IMR-90 (cell line): ENCODE results near the gene C11orf54.

Source experiments
- BHLHE40 ChIP-seq: fragments of 150-350 bp; IDR thresholded peaks from 2 replicates; pipeline ENCODE4 v1.6.1; 2016; ENCODE audit warnings: mild to moderate bottlenecking, low read depth, low read length
- CEBPB ChIP-seq: IDR thresholded peaks from 2 replicates; pipeline ENCODE4 v1.6.1; 2012; ENCODE audit warnings: low read depth, low read length, improper control_type of control experiment
- CTCF ChIP-seq: conservative IDR thresholded peaks from 2 replicates; pipeline ENCODE4 v1.5.1; 2012; ENCODE audit warnings: mild to moderate bottlenecking, low read depth, low read length, improper control_type of control experiment
- MXI1 ChIP-seq: IDR thresholded peaks from 2 replicates; pipeline ENCODE4 v1.6.1; 2012; ENCODE audit warnings: low read depth, mild to moderate bottlenecking, low read length, moderate library complexity, borderline replicate concordance
- POLR2A ChIP-seq: IDR thresholded peaks from 2 replicates; pipeline ENCODE4 v1.6.1; 2012; ENCODE audit warnings: mild to moderate bottlenecking, low read depth, low read length
- RAD21 ChIP-seq: IDR thresholded peaks from 2 replicates; pipeline ENCODE4 v1.6.1; 2012; ENCODE audit warnings: low read length, improper control_type of control experiment
- RCOR1 ChIP-seq: IDR thresholded peaks from 2 replicates; pipeline ENCODE4 v1.6.1; 2012; ENCODE audit warnings: mild to moderate bottlenecking, low read length, improper control_type of control experiment; ENCODE audit not compliant: insufficient replicate concordance
- RFX5 ChIP-seq: IDR thresholded peaks from 2 replicates; pipeline ENCODE4 v1.8.0; 2012; ENCODE audit warnings: low read depth, mild to moderate bottlenecking, low read length, moderate library complexity
- SMC3 ChIP-seq: fragments of 150-350 bp; IDR thresholded peaks from 2 replicates; pipeline ENCODE4 v1.6.1; 2016; ENCODE audit warnings: low read depth, mild to moderate bottlenecking, antibody characterized with exemption, low read length, moderate library complexity
- USF2 ChIP-seq: fragments of 150-350 bp; IDR thresholded peaks from 2 replicates; pipeline ENCODE4 v1.6.1; 2017; ENCODE audit warnings: mild to moderate bottlenecking, antibody characterized with exemption, low read length, low read depth

GRCh38 chr11:93784935-93785360 lies 43.5 kb downstream of the C11orf54 start:
- TF ChIP-seq CTCF = no peak
- no peak for TF ChIP-seq POLR2A
- TF ChIP-seq MXI1 = no peak
- no peak for TF ChIP-seq RAD21
- TF ChIP-seq BHLHE40 = no peak
- no peak for TF ChIP-seq RCOR1
- TF ChIP-seq CEBPB = no peak
- TF ChIP-seq RFX5 = no peak
- no peak for TF ChIP-seq USF2
- TF ChIP-seq SMC3 = no peak
